ENCODE data around the gene ARL15. TPM values are rescaled to one million over a fixed set of nuclear protein-coding genes. Genes with fewer than 3 reads are reported as not detected.

Gene ARL15
- polyA plus RNA-seq, 1 of the 3 experiments (the other 2 are of a cell fraction): 6.4 TPM

DNA sequence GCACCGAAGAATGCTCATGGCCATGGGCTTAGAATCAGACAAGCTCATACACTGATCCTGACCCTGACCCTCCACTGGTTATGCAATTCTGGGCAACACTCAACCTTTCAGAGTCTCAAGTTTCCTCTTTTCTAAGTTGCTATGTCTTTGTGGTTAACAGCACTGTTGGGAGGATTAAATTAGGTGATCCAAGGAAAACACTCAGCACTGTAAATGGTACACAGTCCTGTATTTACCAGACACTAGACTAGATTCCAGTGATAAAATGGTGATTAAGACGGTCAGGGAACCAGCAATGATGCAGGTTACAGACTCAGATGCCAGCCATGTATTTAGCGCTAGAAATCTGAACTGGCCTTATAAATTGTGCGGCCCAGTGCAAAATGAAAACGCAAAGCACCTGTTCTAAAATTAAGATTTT lies 8.1 kb downstream of the ARL15 start:
- TF ChIP-seq, protein P1, sequence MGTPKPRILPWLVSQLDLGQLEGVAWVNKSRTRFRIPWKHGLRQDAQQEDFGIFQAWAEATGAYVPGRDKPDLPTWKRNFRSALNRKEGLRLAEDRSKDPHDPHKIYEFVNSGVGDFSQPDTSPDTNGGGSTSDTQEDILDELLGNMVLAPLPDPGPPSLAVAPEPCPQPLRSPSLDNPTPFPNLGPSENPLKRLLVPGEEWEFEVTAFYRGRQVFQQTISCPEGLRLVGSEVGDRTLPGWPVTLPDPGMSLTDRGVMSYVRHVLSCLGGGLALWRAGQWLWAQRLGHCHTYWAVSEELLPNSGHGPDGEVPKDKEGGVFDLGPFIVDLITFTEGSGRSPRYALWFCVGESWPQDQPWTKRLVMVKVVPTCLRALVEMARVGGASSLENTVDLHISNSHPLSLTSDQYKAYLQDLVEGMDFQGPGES (IDR thresholded peaks at IDR 0.05; ENCODE audit: low read depth, low read length): no peak
- TF ChIP-seq, protein P2, sequence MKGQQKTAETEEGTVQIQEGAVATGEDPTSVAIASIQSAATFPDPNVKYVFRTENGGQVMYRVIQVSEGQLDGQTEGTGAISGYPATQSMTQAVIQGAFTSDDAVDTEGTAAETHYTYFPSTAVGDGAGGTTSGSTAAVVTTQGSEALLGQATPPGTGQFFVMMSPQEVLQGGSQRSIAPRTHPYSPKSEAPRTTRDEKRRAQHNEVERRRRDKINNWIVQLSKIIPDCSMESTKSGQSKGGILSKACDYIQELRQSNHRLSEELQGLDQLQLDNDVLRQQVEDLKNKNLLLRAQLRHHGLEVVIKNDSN (IDR thresholded peaks at IDR 0.05; ENCODE audit: borderline replicate concordance, low read depth): no peak
- TF ChIP-seq CHD2 (IDR thresholded peaks at IDR 0.05; ENCODE audit: low read length, partially characterized antibody) (no peak), RFX5 (IDR thresholded peaks at IDR 0.05; ENCODE audit: low read length) (no peak), POLR2AphosphoS5 (IDR thresholded peaks at IDR 0.05; ENCODE audit: low read depth, low read length) (no peak), JUND (IDR thresholded peaks at IDR 0.05) (no peak), SIN3A (IDR thresholded peaks at IDR 0.05; ENCODE audit: borderline replicate concordance, low read depth, low read length) (no peak), YY1 (IDR thresholded peaks at IDR 0.05; ENCODE audit: low read depth) (no peak), EP300 (IDR thresholded peaks at IDR 0.05; ENCODE audit: borderline replicate concordance in 1 of 2, low read depth in 1 of 2, low read length in 1 of 2) (no peak), NRF1 (IDR thresholded peaks at IDR 0.05; ENCODE audit: low read depth, low read length) (no peak), FOSL2 (IDR thresholded peaks at IDR 0.05; ENCODE audit: borderline replicate concordance, low read depth) (no peak), NFIC (IDR thresholded peaks at IDR 0.05; ENCODE audit: borderline replicate concordance) (no peak), GABPA (IDR thresholded peaks at IDR 0.05; ENCODE audit: low read depth) (no peak)
- TF ChIP-seq, protein P3, sequence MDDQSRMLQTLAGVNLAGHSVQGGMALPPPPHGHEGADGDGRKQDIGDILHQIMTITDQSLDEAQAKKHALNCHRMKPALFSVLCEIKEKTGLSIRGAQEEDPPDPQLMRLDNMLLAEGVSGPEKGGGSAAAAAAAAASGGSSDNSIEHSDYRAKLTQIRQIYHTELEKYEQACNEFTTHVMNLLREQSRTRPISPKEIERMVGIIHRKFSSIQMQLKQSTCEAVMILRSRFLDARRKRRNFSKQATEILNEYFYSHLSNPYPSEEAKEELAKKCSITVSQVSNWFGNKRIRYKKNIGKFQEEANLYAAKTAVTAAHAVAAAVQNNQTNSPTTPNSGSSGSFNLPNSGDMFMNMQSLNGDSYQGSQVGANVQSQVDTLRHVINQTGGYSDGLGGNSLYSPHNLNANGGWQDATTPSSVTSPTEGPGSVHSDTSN (IDR thresholded peaks at IDR 0.05): no peak
- TF ChIP-seq, protein P4, sequence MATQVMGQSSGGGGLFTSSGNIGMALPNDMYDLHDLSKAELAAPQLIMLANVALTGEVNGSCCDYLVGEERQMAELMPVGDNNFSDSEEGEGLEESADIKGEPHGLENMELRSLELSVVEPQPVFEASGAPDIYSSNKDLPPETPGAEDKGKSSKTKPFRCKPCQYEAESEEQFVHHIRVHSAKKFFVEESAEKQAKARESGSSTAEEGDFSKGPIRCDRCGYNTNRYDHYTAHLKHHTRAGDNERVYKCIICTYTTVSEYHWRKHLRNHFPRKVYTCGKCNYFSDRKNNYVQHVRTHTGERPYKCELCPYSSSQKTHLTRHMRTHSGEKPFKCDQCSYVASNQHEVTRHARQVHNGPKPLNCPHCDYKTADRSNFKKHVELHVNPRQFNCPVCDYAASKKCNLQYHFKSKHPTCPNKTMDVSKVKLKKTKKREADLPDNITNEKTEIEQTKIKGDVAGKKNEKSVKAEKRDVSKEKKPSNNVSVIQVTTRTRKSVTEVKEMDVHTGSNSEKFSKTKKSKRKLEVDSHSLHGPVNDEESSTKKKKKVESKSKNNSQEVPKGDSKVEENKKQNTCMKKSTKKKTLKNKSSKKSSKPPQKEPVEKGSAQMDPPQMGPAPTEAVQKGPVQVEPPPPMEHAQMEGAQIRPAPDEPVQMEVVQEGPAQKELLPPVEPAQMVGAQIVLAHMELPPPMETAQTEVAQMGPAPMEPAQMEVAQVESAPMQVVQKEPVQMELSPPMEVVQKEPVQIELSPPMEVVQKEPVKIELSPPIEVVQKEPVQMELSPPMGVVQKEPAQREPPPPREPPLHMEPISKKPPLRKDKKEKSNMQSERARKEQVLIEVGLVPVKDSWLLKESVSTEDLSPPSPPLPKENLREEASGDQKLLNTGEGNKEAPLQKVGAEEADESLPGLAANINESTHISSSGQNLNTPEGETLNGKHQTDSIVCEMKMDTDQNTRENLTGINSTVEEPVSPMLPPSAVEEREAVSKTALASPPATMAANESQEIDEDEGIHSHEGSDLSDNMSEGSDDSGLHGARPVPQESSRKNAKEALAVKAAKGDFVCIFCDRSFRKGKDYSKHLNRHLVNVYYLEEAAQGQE (IDR thresholded peaks at IDR 0.05; ENCODE audit: low read depth, low read length): no peak
- TF ChIP-seq, protein P5, sequence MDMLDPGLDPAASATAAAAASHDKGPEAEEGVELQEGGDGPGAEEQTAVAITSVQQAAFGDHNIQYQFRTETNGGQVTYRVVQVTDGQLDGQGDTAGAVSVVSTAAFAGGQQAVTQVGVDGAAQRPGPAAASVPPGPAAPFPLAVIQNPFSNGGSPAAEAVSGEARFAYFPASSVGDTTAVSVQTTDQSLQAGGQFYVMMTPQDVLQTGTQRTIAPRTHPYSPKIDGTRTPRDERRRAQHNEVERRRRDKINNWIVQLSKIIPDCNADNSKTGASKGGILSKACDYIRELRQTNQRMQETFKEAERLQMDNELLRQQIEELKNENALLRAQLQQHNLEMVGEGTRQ (IDR thresholded peaks at IDR 0.05; ENCODE audit: borderline replicate concordance, low read depth, low read length): no peak
- WGBS (ENCODE audit: low lambda C conversion rate): 97% methylated on average over 5 of the region's 5 CpGs
- H3K9me2 ChIP-seq: no peaks in the 10 kb centered on the region
- POLR2A ChIA-PET: no interaction called here
- no peaks in the 10 kb centered on the region for H4K20me1 ChIP-seq (ENCODE audit: insufficient read depth)
- no peak overlapping the region for H3K4me2 ChIP-seq
- no peak overlapping the region for H3K4me3 ChIP-seq (ENCODE audit: low read depth in 2 of 2, low read length in 1 of 2)
- peaks cover 42% of the 10 kb centered on the region for H3K79me2 ChIP-seq (ENCODE audit: insufficient read depth)
- CTCF ChIA-PET: no interaction called here
- no peaks in the 10 kb centered on the region for H3F3A ChIP-seq (replicated peaks; ENCODE audit: insufficient read depth)
- H3K9me3 ChIP-seq: no peaks in the 10 kb centered on the region
- H2AFZ ChIP-seq (ENCODE audit: low read depth): no peak overlapping the region
- no peak for DNase-seq
- no peak overlapping the region for H3K9ac ChIP-seq
- H3K27ac ChIP-seq (ENCODE audit: low read depth in 2 of 2, low read length in 1 of 2): no peak overlapping the region
- no peaks in the 10 kb centered on the region for H3K4me1 ChIP-seq (ENCODE audit: control insufficient read depth in 1 of 2, insufficient read depth in 2 of 2, low read depth in 1 of 2, low read length in 1 of 2)
- H3K36me3 ChIP-seq (replicated peaks in 1 of 2; ENCODE audit: control insufficient read depth in 1 of 2, insufficient read depth in 2 of 2, low read length in 1 of 2): peaks cover 0 to 4% of the 10 kb centered on the region in 2 experiments
- no peaks in the 10 kb centered on the region for H3K27me3 ChIP-seq (ENCODE audit: insufficient read depth)

All from SK-N-SH (cell line).